Endothelial cell of umbilical vein (primary cell): ENCODE measurements around the gene MKLN1.

Experiments used
- EZH2 ChIP-seq: IDR thresholded peaks from 2 replicates; pipeline ENCODE4 v1.6.1; 2012; ENCODE audit warnings: borderline replicate concordance, low read depth, mild to moderate bottlenecking, moderate library complexity, low read length, inconsistent platforms; ENCODE audit not compliant: severe bottlenecking
- TF ChIP-seq, protein P1 (sequence below), 2 donors: IDR thresholded peaks; 1 replicate in 1 of 2; 2 replicates in 1 of 2; pipeline ENCODE4 v1.5.1; 2011; ENCODE audit warnings: low read length in 2 of 2, mild to moderate bottlenecking in 2 of 2, moderate library complexity in 2 of 2, control low read depth in 1 of 2, inconsistent platforms in 1 of 2, low read depth in 1 of 2; ENCODE audit not compliant: insufficient read depth in 1 of 2; ENCODE audit errors: extremely low read depth in 1 of 2

DNA sequence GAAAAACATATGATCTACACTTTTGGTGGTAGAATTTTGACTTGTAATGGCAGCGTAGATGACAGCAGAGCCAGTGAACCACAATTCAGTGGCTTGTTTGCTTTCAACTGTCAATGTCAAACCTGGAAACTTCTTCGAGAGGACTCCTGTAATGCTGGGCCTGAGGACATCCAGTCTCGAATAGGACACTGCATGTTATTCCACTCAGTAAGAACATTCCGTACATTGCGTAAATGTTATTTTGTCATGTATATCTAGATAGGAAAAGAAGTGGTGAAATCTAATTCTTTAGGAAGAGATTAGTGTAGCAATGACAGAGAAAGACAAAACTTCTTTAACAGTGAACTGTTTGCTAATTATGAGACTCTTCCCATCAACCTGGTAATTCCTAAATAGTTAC lies 115.8 kb downstream of the MKLN1 start:
- no peak for TF ChIP-seq EZH2
- TF ChIP-seq, protein P1, sequence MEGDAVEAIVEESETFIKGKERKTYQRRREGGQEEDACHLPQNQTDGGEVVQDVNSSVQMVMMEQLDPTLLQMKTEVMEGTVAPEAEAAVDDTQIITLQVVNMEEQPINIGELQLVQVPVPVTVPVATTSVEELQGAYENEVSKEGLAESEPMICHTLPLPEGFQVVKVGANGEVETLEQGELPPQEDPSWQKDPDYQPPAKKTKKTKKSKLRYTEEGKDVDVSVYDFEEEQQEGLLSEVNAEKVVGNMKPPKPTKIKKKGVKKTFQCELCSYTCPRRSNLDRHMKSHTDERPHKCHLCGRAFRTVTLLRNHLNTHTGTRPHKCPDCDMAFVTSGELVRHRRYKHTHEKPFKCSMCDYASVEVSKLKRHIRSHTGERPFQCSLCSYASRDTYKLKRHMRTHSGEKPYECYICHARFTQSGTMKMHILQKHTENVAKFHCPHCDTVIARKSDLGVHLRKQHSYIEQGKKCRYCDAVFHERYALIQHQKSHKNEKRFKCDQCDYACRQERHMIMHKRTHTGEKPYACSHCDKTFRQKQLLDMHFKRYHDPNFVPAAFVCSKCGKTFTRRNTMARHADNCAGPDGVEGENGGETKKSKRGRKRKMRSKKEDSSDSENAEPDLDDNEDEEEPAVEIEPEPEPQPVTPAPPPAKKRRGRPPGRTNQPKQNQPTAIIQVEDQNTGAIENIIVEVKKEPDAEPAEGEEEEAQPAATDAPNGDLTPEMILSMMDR (IDR thresholded peaks at IDR 0.05; ENCODE audit: extremely low read depth in 1 of 2, insufficient read depth in 1 of 2, low read depth in 1 of 2, low read length in 2 of 2): no peak
